HCT116 (cell line): ENCODE results near the gene PTS. TPM values are rescaled to one million over a fixed set of nuclear protein-coding genes. Genes with fewer than 3 reads are reported as not detected.

Experiments used
- ATAC-seq: fragments of 200-7000 bp; cut with Tn5 transposase; 2 replicates; pipeline ENCODE4 v1.9.1; 2020; ENCODE audit warnings: mild to moderate bottlenecking, moderate library complexity
- BruUV-seq: library from RNA; stranded (reverse); fragments of 400-500 nt; replicated peaks from 2 replicates; lab custom pipeline; 2021; lab: Mats Ljungman, UMichigan
- CTCF ChIA-PET: fragments of 300-600 bp; sonication (Branson Sonifier 250); formaldehyde crosslinking; loops from one replicate; lab custom pipeline; 2021; ENCODE audit warnings: antibody characterized with exemption; lab: Charles Lee
- POLR2A ChIA-PET: fragments of 300-600, 350-600 bp; sonication (Branson Sonifier 250); formaldehyde crosslinking; loops from one replicate; lab custom pipeline; 2021; ENCODE audit warnings: antibody characterized with exemption; lab: Charles Lee
- RAD21 ChIA-PET, 2 experiments: fragments of 300-600 bp; sonication (Branson Sonifier 250); formaldehyde crosslinking; loops; one replicate each; lab custom pipeline; 2023; ENCODE audit warnings: low total read pairs in 2 of 2; ENCODE audit not compliant: uncharacterized antibody in 2 of 2, unreplicated experiment in 2 of 2, low non-redundant PET in 1 of 2; lab: Charles Lee
- DNase-seq: peaks from one replicate; pipeline ENCODE4 v3.0.0-alpha.2; 2010; ENCODE audit warnings: low read depth, low spot score
- H2AFZ ChIP-seq: fragments of 200-600 bp; shearing (Covaris generic), sonication (generic); 2 replicates; pipeline ENCODE4 v1.6.1; 2017; ENCODE audit warnings: low read depth, mixed run types, mixed read lengths, antibody characterized with exemption, low read length; ENCODE audit not compliant: poor library complexity, severe bottlenecking
- H3K27ac ChIP-seq: 2 replicates; pipeline ENCODE4 v1.5.1; 2012; ENCODE audit warnings: low read depth, low read length
- H3K27me3 ChIP-seq: fragments of 200-600 bp; sonication (generic); 2 replicates; pipeline ENCODE4 v1.6.1; 2016; ENCODE audit warnings: mixed run types, low read length, mixed read lengths; ENCODE audit not compliant: insufficient read depth
- H3K36me3 ChIP-seq, 2 experiments: fragments of 200-500 bp in 1 of 2; fragments of 200-600 bp in 1 of 2; sonication (Bioruptor generic) in 1 of 2; sonication (generic) in 1 of 2; 2 replicates each; pipeline versions ENCODE4 v1.5.1 to v1.6.1; 2014 to 2016; ENCODE audit warnings: low read length in 2 of 2, inconsistent platforms in 1 of 2, mixed read lengths in 1 of 2, mixed run types in 1 of 2; ENCODE audit not compliant: insufficient read depth in 2 of 2, control insufficient read depth in 1 of 2
- H3K4me1 ChIP-seq, 2 experiments: fragments of 200-600 bp in 1 of 2; sonication (generic) in 1 of 2; 2 replicates each; pipeline versions ENCODE4 v1.5.1 to v1.6.1; 2012 to 2017; ENCODE audit warnings: low read length in 2 of 2, inconsistent platforms in 1 of 2, mild to moderate bottlenecking in 1 of 2, mixed read lengths in 1 of 2, mixed run types in 1 of 2, moderate library complexity in 1 of 2; ENCODE audit not compliant: insufficient read depth in 2 of 2, control insufficient read depth in 1 of 2
- H3K4me2 ChIP-seq: fragments of 200-600 bp; sonication (generic); 2 replicates; pipeline ENCODE4 v1.6.1; 2017; ENCODE audit warnings: mixed run types, low read length, mixed read lengths
- H3K4me3 ChIP-seq, 2 experiments: fragments of 200-600 bp in 1 of 2; sonication (generic) in 1 of 2; replicated peaks in 1 of 2; 2 replicates each; pipeline ENCODE4 v1.5.1; 2011 to 2016; ENCODE audit warnings: low read length in 2 of 2, control low read depth in 1 of 2, low read depth in 1 of 2, mild to moderate bottlenecking in 1 of 2, mixed read lengths in 1 of 2, mixed run types in 1 of 2
- H3K79me2 ChIP-seq: fragments of 200-600 bp; sonication (generic); 2 replicates; pipeline ENCODE4 v1.6.1; 2017; ENCODE audit warnings: mild to moderate bottlenecking, mixed run types, low read length, moderate library complexity, mixed read lengths; ENCODE audit not compliant: insufficient read depth
- H3K9ac ChIP-seq: fragments of 200-600 bp; sonication (generic); 2 replicates; pipeline ENCODE4 v1.6.1; 2016; ENCODE audit warnings: low read length, mixed read lengths
- H3K9me2 ChIP-seq: fragments of 200-600 bp; sonication (generic), shearing (Covaris generic); 2 replicates; pipeline ENCODE4 v1.6.1; 2017; ENCODE audit warnings: mixed run types, mild to moderate bottlenecking, moderate library complexity; ENCODE audit not compliant: insufficient read depth
- H3K9me3 ChIP-seq, 2 experiments: fragments of 200-500 bp in 1 of 2; fragments of 200-600 bp in 1 of 2; sonication (Bioruptor generic) in 1 of 2; sonication (generic) in 1 of 2; 2 replicates each; pipeline ENCODE4 v1.6.1; 2014 to 2017; ENCODE audit warnings: low read length in 2 of 2, mixed read lengths in 2 of 2, inconsistent platforms in 1 of 2, low read depth in 1 of 2, mild to moderate bottlenecking in 1 of 2, mixed run types in 1 of 2, moderate library complexity in 1 of 2; ENCODE audit not compliant: control insufficient read depth in 1 of 2, insufficient read depth in 1 of 2
- H4K20me1 ChIP-seq: fragments of 200-600 bp; sonication (generic), shearing (Covaris generic); 2 replicates; pipeline ENCODE4 v1.6.1; 2017; ENCODE audit warnings: mixed run types, mild to moderate bottlenecking, moderate library complexity; ENCODE audit not compliant: insufficient read depth
- EGR1 ChIP-seq: IDR thresholded peaks from 2 replicates; pipeline ENCODE4 v1.6.1; 2012; ENCODE audit warnings: low read depth
- EZH2phosphoT487 ChIP-seq: fragments of 200-600 bp; IDR thresholded peaks from 2 replicates; pipeline ENCODE4 v1.6.1; 2018; ENCODE audit warnings: antibody characterized with exemption, borderline replicate concordance
- FOSL1 ChIP-seq: IDR thresholded peaks from 2 replicates; pipeline ENCODE4 v1.6.1; 2012; ENCODE audit warnings: low read depth
- POLR2A ChIP-seq: IDR thresholded peaks from 2 replicates; pipeline ENCODE4 v1.7.0; 2011; ENCODE audit warnings: borderline replicate concordance; ENCODE audit not compliant: insufficient read depth, insufficient read length; ENCODE audit errors: extremely low read depth
- SIN3A ChIP-seq: IDR thresholded peaks from 2 replicates; pipeline ENCODE4 v1.6.1; 2012; ENCODE audit warnings: low read depth
- TCF7L2 ChIP-seq: IDR thresholded peaks from 2 replicates; pipeline ENCODE4 v1.7.0; 2011; ENCODE audit warnings: borderline replicate concordance, inconsistent platforms; ENCODE audit not compliant: insufficient read depth, insufficient read length; ENCODE audit errors: extremely low read depth
- ZNF274 ChIP-seq: fragments of 200-500 bp; sonication (Bioruptor generic); IDR thresholded peaks from 2 replicates; pipeline ENCODE4 v1.6.1; 2014; ENCODE audit warnings: mild to moderate bottlenecking, low read depth, low read length, inconsistent platforms
- intact Hi-C: fragments of 100-400 bp; cut with micrococcal nuclease; formaldehyde crosslinking; loops from 2 replicates; pipeline ENCODE4 v1.10.0; 2022
- total RNA-seq: library from RNA; stranded (reverse); gene quantifications from one replicate; pipeline ENCODE4 v1.2.1, GENCODE V29; 2021; ENCODE audit not compliant: unreplicated experiment
- TF ChIP-seq, protein P1 (sequence below): IDR thresholded peaks from 2 replicates; pipeline ENCODE4 v1.6.1; 2012
- TF ChIP-seq, protein P2 (sequence below): IDR thresholded peaks from 2 replicates; pipeline ENCODE4 v1.6.1; 2012; ENCODE audit warnings: low read depth

PTS gene
- total RNA-seq, 1 experiment from 2014 or later, result 45.7 TPM

DNA sequence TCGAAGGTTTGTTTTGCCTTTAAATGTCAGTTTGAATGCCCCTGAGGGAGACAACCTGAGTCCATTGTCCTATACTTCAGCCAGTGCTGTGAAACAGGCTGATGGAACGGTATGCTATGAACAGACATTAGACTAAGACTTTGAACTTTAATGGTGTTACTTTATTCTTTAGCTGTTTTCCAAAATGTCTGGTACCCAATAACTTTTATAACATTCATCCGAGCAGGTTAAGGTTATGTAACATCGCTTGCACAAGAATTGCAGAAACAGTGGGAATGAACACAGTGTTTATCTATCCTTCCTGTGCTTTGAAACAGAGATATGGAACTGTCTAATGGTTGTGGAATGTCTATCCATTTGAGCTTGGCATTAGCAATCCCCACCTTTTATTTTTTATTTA lies 12.5 kb upstream of the PTS start:
- Histone ChIP-seq H3K9me3 (no peaks in the 10 kb centered on the region), H3K27ac (no peak overlapping the region), H4K20me1 (no peaks in the 10 kb centered on the region), H3K36me3 (no peaks in the 10 kb centered on the region), H3K4me1 (no peaks in the 10 kb centered on the region), H3K4me2 (no peak overlapping the region), H2AFZ (no peak overlapping the region), H3K9me2 (no peaks in the 10 kb centered on the region), H3K79me2 (no peaks in the 10 kb centered on the region), H3K27me3 (no peaks in the 10 kb centered on the region), H3K9ac (no peak overlapping the region), H3K4me3 (no peak overlapping the region)
- ChIA-PET RAD21 (no interaction called here), POLR2A (no interaction called here), CTCF (no interaction called here)
- TF ChIP-seq, protein P1, sequence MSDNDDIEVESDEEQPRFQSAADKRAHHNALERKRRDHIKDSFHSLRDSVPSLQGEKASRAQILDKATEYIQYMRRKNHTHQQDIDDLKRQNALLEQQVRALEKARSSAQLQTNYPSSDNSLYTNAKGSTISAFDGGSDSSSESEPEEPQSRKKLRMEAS, result no peak
- TF ChIP-seq, protein P2, sequence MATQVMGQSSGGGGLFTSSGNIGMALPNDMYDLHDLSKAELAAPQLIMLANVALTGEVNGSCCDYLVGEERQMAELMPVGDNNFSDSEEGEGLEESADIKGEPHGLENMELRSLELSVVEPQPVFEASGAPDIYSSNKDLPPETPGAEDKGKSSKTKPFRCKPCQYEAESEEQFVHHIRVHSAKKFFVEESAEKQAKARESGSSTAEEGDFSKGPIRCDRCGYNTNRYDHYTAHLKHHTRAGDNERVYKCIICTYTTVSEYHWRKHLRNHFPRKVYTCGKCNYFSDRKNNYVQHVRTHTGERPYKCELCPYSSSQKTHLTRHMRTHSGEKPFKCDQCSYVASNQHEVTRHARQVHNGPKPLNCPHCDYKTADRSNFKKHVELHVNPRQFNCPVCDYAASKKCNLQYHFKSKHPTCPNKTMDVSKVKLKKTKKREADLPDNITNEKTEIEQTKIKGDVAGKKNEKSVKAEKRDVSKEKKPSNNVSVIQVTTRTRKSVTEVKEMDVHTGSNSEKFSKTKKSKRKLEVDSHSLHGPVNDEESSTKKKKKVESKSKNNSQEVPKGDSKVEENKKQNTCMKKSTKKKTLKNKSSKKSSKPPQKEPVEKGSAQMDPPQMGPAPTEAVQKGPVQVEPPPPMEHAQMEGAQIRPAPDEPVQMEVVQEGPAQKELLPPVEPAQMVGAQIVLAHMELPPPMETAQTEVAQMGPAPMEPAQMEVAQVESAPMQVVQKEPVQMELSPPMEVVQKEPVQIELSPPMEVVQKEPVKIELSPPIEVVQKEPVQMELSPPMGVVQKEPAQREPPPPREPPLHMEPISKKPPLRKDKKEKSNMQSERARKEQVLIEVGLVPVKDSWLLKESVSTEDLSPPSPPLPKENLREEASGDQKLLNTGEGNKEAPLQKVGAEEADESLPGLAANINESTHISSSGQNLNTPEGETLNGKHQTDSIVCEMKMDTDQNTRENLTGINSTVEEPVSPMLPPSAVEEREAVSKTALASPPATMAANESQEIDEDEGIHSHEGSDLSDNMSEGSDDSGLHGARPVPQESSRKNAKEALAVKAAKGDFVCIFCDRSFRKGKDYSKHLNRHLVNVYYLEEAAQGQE, result no peak
- TF ChIP-seq ZNF274 (no peak), POLR2A (no peak), EGR1 (no peak), EZH2phosphoT487 (no peak), SIN3A (no peak), TCF7L2 (no peak), FOSL1 (no peak)
- no TSS peak for BruUV-seq
- intact Hi-C loops, result no loop called here
- no peak for DNase-seq
- ATAC-seq, result no peak
